HCT116 (cell line): ENCODE results near the gene TMEM53.

Source experiments
- ELF1 ChIP-seq: IDR thresholded peaks from 2 replicates; pipeline ENCODE4 v1.6.1; 2012; ENCODE audit warnings: low read depth, borderline replicate concordance
- JUND ChIP-seq: IDR thresholded peaks from 2 replicates; pipeline ENCODE4 v1.6.1; 2012
- POLR2A ChIP-seq: IDR thresholded peaks from 2 replicates; pipeline ENCODE4 v1.7.0; 2011; ENCODE audit warnings: borderline replicate concordance; ENCODE audit not compliant: insufficient read depth, insufficient read length; ENCODE audit errors: extremely low read depth
- POLR2AphosphoS5 ChIP-seq: IDR thresholded peaks from 2 replicates; pipeline ENCODE4 v1.6.1; 2011; ENCODE audit warnings: mild to moderate bottlenecking, low read depth, low read length, moderate library complexity
- SRF ChIP-seq: IDR thresholded peaks from 2 replicates; pipeline ENCODE4 v1.6.1; 2012; ENCODE audit warnings: low read depth
- YY1 ChIP-seq: IDR thresholded peaks from 2 replicates; pipeline ENCODE4 v1.6.1; 2011; ENCODE audit warnings: low read length, low read depth, moderate library complexity, mild to moderate bottlenecking; ENCODE audit not compliant: insufficient replicate concordance; ENCODE audit errors: extremely low read depth
- ZNF274 ChIP-seq: fragments of 200-500 bp; sonication (Bioruptor generic); IDR thresholded peaks from 2 replicates; pipeline ENCODE4 v1.6.1; 2014; ENCODE audit warnings: mild to moderate bottlenecking, low read depth, low read length, inconsistent platforms
- TF ChIP-seq, protein P1 (sequence below), 3 experiments: fragments of 200-600 bp in 1 of 3; sonication (generic) in 1 of 3; IDR thresholded peaks in 2 of 3; conservative IDR thresholded peaks in 1 of 3; 2 replicates each; pipeline ENCODE4 v1.5.1; 2012 to 2017; ENCODE audit warnings: low read depth in 2 of 3, low read length in 2 of 3, antibody characterized with exemption in 1 of 3, borderline replicate concordance in 1 of 3, control low read depth in 1 of 3, mild to moderate bottlenecking in 1 of 3, mixed read lengths in 1 of 3, mixed run types in 1 of 3, moderate library complexity in 1 of 3; ENCODE audit not compliant: insufficient read depth in 1 of 3
- TF ChIP-seq, protein P2 (sequence below): IDR thresholded peaks from 2 replicates; pipeline ENCODE4 v1.6.1; 2012
- TF ChIP-seq, protein P3 (sequence below): IDR thresholded peaks from 2 replicates; pipeline ENCODE4 v1.6.1; 2011; ENCODE audit warnings: mild to moderate bottlenecking, low read length, moderate library complexity; ENCODE audit not compliant: insufficient replicate concordance; ENCODE audit errors: extremely low read depth

DNA sequence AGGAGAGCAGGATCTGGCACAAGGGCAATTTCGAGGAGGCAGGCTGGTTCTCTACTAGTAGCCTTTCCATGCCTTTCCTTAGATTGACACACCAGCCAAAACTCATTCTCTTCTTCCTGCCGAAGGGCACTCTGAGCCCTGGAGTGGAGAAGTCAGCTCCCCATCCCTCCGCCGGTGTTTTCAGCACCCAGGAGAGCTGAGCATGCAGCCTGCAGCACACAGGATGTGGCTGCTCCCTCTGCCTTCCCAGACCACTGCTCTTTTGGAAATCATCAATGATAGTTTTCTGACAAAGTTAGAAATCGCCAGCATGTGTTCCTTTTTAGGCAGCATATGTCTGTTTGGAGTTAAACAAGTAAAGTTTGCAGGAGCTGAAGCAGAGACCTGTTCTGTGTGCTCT is 45.0 kb upstream of the TMEM53 start:
- TF ChIP-seq, protein P1, sequence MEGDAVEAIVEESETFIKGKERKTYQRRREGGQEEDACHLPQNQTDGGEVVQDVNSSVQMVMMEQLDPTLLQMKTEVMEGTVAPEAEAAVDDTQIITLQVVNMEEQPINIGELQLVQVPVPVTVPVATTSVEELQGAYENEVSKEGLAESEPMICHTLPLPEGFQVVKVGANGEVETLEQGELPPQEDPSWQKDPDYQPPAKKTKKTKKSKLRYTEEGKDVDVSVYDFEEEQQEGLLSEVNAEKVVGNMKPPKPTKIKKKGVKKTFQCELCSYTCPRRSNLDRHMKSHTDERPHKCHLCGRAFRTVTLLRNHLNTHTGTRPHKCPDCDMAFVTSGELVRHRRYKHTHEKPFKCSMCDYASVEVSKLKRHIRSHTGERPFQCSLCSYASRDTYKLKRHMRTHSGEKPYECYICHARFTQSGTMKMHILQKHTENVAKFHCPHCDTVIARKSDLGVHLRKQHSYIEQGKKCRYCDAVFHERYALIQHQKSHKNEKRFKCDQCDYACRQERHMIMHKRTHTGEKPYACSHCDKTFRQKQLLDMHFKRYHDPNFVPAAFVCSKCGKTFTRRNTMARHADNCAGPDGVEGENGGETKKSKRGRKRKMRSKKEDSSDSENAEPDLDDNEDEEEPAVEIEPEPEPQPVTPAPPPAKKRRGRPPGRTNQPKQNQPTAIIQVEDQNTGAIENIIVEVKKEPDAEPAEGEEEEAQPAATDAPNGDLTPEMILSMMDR (IDR thresholded peaks at IDR 0.05 in 2 of 3, conservative IDR thresholded peaks at IDR 0.05 in 1 of 3; ENCODE audit: borderline replicate concordance in 1 of 3, insufficient read depth in 1 of 3, low read depth in 2 of 3, low read length in 2 of 3), result no peak
- TF ChIP-seq ELF1 (no peak), POLR2A (no peak), JUND (no peak), SRF (no peak), POLR2AphosphoS5 (no peak), ZNF274 (no peak), YY1 (no peak)
- TF ChIP-seq, protein P2, sequence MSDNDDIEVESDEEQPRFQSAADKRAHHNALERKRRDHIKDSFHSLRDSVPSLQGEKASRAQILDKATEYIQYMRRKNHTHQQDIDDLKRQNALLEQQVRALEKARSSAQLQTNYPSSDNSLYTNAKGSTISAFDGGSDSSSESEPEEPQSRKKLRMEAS, result no peak
- TF ChIP-seq, protein P3, sequence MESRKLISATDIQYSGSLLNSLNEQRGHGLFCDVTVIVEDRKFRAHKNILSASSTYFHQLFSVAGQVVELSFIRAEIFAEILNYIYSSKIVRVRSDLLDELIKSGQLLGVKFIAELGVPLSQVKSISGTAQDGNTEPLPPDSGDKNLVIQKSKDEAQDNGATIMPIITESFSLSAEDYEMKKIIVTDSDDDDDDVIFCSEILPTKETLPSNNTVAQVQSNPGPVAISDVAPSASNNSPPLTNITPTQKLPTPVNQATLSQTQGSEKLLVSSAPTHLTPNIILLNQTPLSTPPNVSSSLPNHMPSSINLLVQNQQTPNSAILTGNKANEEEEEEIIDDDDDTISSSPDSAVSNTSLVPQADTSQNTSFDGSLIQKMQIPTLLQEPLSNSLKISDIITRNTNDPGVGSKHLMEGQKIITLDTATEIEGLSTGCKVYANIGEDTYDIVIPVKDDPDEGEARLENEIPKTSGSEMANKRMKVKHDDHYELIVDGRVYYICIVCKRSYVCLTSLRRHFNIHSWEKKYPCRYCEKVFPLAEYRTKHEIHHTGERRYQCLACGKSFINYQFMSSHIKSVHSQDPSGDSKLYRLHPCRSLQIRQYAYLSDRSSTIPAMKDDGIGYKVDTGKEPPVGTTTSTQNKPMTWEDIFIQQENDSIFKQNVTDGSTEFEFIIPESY, result no peak
